Smooth muscle cell (in vitro differentiated cells): Measurements from ENCODE around the gene UBASH3A. TPM values are rescaled to one million over a fixed set of nuclear protein-coding genes. Genes with fewer than 3 reads are reported as not detected.
A peak's percentile ranks its signal among the peaks of the same experiment; 100 is the strongest.

Experiments
- DNase-seq: peaks from one replicate; lab custom pipeline; 2025; ENCODE audit not compliant: unreplicated experiment; lab: John Stamatoyannopoulos, UW
- H2AFZ ChIP-seq: fragments of 200-600 bp; sonication (generic); 2 replicates; pipeline ENCODE4 v1.6.0; 2016; ENCODE audit warnings: antibody characterized with exemption, low read depth, mild to moderate bottlenecking
- H3F3A ChIP-seq: fragments of 200-600 bp; sonication (generic); 2 replicates; pipeline ENCODE4 v1.6.0; 2017; ENCODE audit warnings: antibody characterized with exemption, low read depth
- H3K27ac ChIP-seq: fragments of 200-600 bp; sonication (generic); 2 replicates; pipeline ENCODE4 v1.5.1; 2016; ENCODE audit warnings: low read depth, mild to moderate bottlenecking
- H3K27me3 ChIP-seq: fragments of 200-600 bp; sonication (generic); 2 replicates; pipeline ENCODE4 v1.6.1; 2016; ENCODE audit warnings: low read depth, mild to moderate bottlenecking
- H3K36me3 ChIP-seq: fragments of 200-600 bp; sonication (generic); 2 replicates; pipeline ENCODE4 v1.5.1; 2016; ENCODE audit warnings: low read depth
- H3K4me1 ChIP-seq: fragments of 200-600 bp; sonication (generic); 2 replicates; pipeline ENCODE4 v1.5.1; 2016; ENCODE audit warnings: low read depth
- H3K4me2 ChIP-seq: fragments of 200-600 bp; sonication (generic); 2 replicates; pipeline ENCODE4 v1.6.0; 2016; ENCODE audit warnings: mild to moderate bottlenecking
- H3K4me3 ChIP-seq: fragments of 200-600 bp; sonication (generic); 2 replicates; pipeline ENCODE4 v1.5.1; 2016; ENCODE audit warnings: mild to moderate bottlenecking
- H3K79me2 ChIP-seq: fragments of 200-600 bp; sonication (generic); 2 replicates; pipeline ENCODE4 v1.6.0; 2016; ENCODE audit warnings: low read depth, mild to moderate bottlenecking
- H3K9ac ChIP-seq: fragments of 200-600 bp; sonication (generic); 2 replicates; pipeline ENCODE4 v1.6.0; 2016; ENCODE audit warnings: low read depth
- H3K9me3 ChIP-seq: fragments of 200-600 bp; sonication (generic); replicated peaks from 2 replicates; pipeline ENCODE4 v1.5.1; 2016; ENCODE audit warnings: low read depth
- H4K20me1 ChIP-seq: fragments of 200-600 bp; sonication (generic); 2 replicates; pipeline ENCODE4 v1.6.0; 2016; ENCODE audit warnings: low read depth
- CTCF ChIP-seq: fragments of 200-600 bp; sonication (generic); IDR thresholded peaks from 2 replicates; pipeline ENCODE4 v1.5.1; 2017; ENCODE audit warnings: borderline replicate concordance, mild to moderate bottlenecking, antibody characterized with exemption; ENCODE audit not compliant: insufficient read depth, poor library complexity, severe bottlenecking
- WGBS: methylation state at CpG from one replicate; pipeline ENCODE4 v1.1.7; 2016; ENCODE audit warnings: low lambda C conversion rate; 5-methylcytosine and 5-hydroxymethylcytosine counted together
- polyA plus RNA-seq: library from polyadenylated mRNA; unstranded; fragments of >200 nt; fragmentation: Nextera tagmentation; extraction: Ambion mirVana; gene quantifications from 2 replicates; pipeline ENCODE4 v1.2.1, GENCODE V29; 2016
- total RNA-seq: library from RNA; depleted of rRNA; stranded (reverse); fragments of >200 nt; gene quantifications from 2 replicates; pipeline ENCODE4 v1.2.3, GENCODE V29; 2014

The UBASH3A gene
- total and polyA plus RNA-seq, 2 experiments from 2014 or later, result not detected

DNA sequence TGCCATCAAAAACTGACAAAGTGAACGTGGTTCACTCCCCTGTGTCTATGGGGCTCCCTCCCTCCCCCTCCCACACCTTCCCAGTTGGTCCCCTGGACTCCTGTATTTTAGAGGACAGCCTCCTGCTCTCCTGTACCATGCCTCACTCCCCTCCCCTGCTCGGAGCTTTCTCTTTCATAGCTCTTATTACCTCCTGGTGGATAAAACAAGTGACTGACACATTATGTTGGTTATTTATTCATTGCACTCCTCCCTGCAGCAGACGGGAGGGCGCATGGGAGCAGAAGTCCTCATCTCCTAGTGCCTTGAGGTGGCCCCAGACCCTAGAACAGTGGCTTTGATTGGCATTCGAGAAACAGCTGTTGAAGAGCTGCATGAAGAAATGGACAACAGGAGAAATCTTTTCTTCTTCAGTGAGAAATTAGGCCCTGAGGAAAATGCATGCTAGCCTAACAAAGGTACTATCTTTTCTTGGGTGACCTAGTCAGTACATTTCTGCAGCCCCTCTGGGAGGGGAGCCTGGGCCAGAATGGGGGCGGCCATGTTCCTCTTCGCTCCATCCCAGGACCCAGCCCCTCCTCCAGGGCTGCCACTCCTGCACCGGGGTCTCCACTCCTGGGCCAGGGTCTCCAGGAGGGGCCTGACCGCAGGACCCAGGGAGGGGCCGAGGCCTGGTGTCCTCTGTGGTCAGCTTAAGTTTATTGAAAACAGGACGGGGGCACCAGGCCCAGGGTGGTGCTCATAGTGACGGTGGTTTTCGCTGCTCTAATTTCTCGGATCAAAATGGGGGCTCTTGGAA lies 36.1 kb upstream of the UBASH3A start:
- Histone ChIP-seq H3F3A (no peaks in the 10 kb centered on the region), H3K9ac (no peak overlapping the region), H4K20me1 (no peaks in the 10 kb centered on the region), H3K4me2 (no peak overlapping the region), H3K4me1 (no peaks in the 10 kb centered on the region), H3K4me3 (no peak overlapping the region), H3K27ac (peak overlapping the region; percentile 73), H3K36me3 (no peaks in the 10 kb centered on the region), H3K79me2 (no peaks in the 10 kb centered on the region), H3K9me3 (no peaks in the 10 kb centered on the region), H3K27me3 (no peaks in the 10 kb centered on the region), H2AFZ (no peak overlapping the region)
- no peak for DNase-seq
- 90% methylated on average over 14 of the region's 14 CpGs for WGBS
- no peak for TF ChIP-seq CTCF

DNA sequence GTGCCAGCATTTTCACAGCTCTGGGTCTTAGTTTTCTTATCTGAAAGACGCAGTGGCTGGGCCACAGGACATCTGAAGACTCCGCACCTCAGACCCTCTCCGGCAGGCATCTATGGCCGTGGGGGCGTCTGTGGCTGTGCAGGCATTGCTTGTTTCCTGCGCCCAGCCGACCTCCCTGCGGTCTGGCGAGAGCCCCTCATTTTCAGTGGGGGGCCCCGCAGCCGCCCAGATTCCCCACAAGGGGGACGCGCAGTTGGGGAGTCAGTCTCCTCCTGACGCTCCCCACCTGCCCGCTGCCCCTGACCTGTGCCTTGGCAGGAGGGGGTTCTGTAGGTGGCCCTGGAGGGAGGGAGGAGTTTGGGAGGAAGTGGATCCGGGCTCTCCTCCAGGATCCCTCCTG lies 33.9 kb upstream of the UBASH3A start:
- no peaks in the 10 kb centered on the region for H3K4me1 ChIP-seq
- no peaks in the 10 kb centered on the region for H4K20me1 ChIP-seq
- TF ChIP-seq CTCF, result peak; percentile 12
- H3K36me3 ChIP-seq, result no peaks in the 10 kb centered on the region
- no peaks in the 10 kb centered on the region for H3K79me2 ChIP-seq
- no peak overlapping the region for H3K9ac ChIP-seq
- H2AFZ ChIP-seq, result no peak overlapping the region
- no peaks in the 10 kb centered on the region for H3F3A ChIP-seq
- no peak for DNase-seq
- H3K27me3 ChIP-seq, result no peaks in the 10 kb centered on the region
- 87% methylated on average over 16 of the region's 16 CpGs for WGBS
- H3K9me3 ChIP-seq, result no peaks in the 10 kb centered on the region
- H3K4me3 ChIP-seq, result no peak overlapping the region
- H3K4me2 ChIP-seq, result no peak overlapping the region
- H3K27ac ChIP-seq, result no peak overlapping the region

- WGBS, result 76% methylated on average over 15 of the region's 18 CpGs
- Histone ChIP-seq H3K4me1 (no peaks in the 10 kb centered on the region), H3K27me3 (no peaks in the 10 kb centered on the region)
Observed at GRCh38 chr21:42370894-42371654, 32.6 kb upstream of the UBASH3A start.

More at GRCh38 chr21:42370894-42371654, 32.6 kb upstream of the UBASH3A start:
- Histone ChIP-seq H3K27ac (no peak overlapping the region), H3K4me3 (no peak overlapping the region), H2AFZ (no peak overlapping the region), H3K4me2 (no peak overlapping the region), H3K79me2 (no peaks in the 10 kb centered on the region), H4K20me1 (no peaks in the 10 kb centered on the region), H3F3A (no peaks in the 10 kb centered on the region), H3K9me3 (no peaks in the 10 kb centered on the region), H3K9ac (no peak overlapping the region), H3K36me3 (no peaks in the 10 kb centered on the region)
- no peak for TF ChIP-seq CTCF
- no peak for DNase-seq
